ES-I3 (cell line): Measurements from ENCODE around the gene UNC13D.
"Not testable (repeated sequence)": the region's sequence is repeated elsewhere in the genome, so short reads cannot be mapped to it uniquely, and the experiment has no call there.

Experiments used
- H3K36me3 ChIP-seq: 2 replicates; pipeline ENCODE4 v1.6.1; 2013; ENCODE audit warnings: mild to moderate bottlenecking, low read length, control low read depth, moderate library complexity; ENCODE audit not compliant: insufficient read depth
- H3K4me1 ChIP-seq: 2 replicates; pipeline ENCODE4 v1.6.1; 2013; ENCODE audit warnings: mild to moderate bottlenecking, control low read depth, low read length; ENCODE audit not compliant: insufficient read depth
- H3K9ac ChIP-seq: 2 replicates; pipeline ENCODE4 v1.6.1; 2013; ENCODE audit warnings: low read depth, mild to moderate bottlenecking, low read length, moderate library complexity
- H3K9me3 ChIP-seq: 2 replicates; pipeline ENCODE4 v1.6.1; 2013; ENCODE audit warnings: mild to moderate bottlenecking, low read length, moderate library complexity; ENCODE audit not compliant: control insufficient read depth, insufficient read depth

UNC13D gene

DNA sequence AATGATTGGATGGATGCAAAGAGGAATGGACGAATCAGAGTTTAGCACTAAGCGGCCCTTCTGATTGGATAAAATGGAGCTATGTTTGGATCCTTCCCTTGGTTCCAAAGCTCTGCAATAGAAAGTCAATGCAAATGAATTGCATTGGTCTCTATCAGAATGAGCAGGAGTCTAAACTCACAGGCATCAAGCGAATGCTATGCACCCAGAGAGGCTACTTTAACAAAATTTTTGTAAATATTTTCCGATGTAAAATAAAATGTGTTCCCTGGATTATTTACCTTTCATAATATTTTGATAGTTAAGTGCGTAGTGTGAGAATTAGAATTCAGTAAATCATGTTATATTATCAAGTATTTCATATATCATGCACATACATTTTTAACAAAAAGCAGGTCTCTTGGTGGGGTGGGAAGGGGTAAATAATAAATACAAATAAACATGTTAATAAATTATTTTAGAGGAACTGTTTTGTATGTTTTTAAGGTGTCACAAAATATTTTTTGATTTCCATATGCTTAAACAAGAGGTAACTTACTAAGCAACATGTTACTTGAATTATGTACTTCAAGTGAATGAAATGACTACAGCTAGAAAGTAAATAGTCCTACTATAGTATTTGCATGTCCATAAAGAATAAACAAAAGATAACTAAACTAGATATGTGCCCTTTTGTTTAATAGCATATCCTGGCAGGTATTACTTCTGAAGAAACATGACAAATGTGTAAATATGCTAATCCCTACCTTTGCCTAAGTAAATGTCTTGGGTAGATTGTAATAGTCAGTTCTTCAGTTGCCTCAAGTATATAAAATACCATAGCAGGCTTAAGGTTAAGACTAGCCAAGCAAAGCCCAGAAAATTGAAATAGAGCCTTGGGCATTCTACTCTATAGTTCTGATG lies 64.0 kb downstream of the UNC13D start:
- Histone ChIP-seq H3K9ac (no peak overlapping the region), H3K36me3 (peaks cover 8% of the 10 kb centered on the region), H3K4me1 (peaks cover 15% of the 10 kb centered on the region), H3K9me3 (no peaks in the 10 kb centered on the region)

DNA sequence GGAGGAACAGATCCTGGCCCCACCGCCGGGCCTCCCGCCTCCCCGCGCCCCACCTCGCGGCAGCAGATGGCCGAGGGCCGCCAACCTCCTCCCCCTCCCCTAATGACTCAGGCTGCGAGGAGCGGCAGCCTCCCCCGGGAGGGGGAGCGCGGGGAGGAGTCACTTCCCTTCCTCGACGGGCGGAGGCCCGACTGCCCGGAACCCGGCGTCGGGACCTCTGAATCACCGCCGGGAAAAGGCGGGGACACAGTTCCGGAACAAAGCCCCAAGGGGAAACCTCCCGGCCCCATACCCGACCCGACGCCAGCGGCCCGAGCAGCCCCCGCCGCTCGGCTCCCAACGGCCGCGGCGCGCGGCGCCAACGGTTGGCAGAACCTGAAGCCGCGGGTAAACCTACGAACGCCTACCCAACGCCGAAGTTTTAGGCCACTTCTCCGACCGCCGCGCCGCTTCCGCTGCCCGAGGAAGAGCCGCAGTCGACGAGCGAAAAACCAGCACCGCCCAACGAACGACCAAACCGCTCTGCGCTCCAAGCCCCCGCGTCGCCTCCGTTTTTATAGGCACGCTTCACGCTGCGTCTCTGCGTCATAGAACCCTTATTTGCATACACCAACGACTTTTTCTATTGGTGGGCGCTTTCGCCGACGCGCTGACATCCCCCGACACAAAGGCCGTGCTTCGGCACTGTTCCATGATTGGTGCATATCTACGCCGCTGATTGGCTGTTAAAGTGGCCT lies 64.8 kb downstream of the UNC13D start:
- peak overlapping the region; percentile 81 for H3K9ac ChIP-seq
- H3K36me3 ChIP-seq: peaks cover 8% of the 10 kb centered on the region
- H3K4me1 ChIP-seq: peaks cover 17% of the 10 kb centered on the region
- no peaks in the 10 kb centered on the region for H3K9me3 ChIP-seq

DNA sequence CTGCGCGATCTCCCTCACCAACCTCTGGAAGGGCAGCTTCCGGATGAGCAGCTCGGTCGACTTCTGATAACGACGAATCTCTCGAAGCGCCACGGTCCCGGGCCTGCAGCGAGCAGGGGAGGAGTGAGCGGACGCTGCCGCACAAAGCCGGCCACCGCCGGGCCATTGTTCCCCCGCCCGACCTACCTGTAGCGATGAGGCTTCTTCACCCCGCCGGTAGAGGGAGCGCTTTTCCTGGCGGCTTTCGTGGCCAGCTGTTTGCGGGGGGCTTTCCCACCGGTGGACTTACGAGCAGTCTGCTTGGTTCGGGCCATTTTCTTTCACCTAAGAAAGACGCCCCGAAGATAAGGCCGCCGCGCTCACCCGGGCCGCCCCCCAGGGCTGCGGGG lies 65.3 kb downstream of the UNC13D start:
- peak overlapping the region; percentile 81 for H3K9ac ChIP-seq
- H3K4me1 ChIP-seq: peaks cover 13% of the 10 kb centered on the region
- H3K9me3 ChIP-seq: no peaks in the 10 kb centered on the region
- peaks cover 8% of the 10 kb centered on the region for H3K36me3 ChIP-seq

DNA sequence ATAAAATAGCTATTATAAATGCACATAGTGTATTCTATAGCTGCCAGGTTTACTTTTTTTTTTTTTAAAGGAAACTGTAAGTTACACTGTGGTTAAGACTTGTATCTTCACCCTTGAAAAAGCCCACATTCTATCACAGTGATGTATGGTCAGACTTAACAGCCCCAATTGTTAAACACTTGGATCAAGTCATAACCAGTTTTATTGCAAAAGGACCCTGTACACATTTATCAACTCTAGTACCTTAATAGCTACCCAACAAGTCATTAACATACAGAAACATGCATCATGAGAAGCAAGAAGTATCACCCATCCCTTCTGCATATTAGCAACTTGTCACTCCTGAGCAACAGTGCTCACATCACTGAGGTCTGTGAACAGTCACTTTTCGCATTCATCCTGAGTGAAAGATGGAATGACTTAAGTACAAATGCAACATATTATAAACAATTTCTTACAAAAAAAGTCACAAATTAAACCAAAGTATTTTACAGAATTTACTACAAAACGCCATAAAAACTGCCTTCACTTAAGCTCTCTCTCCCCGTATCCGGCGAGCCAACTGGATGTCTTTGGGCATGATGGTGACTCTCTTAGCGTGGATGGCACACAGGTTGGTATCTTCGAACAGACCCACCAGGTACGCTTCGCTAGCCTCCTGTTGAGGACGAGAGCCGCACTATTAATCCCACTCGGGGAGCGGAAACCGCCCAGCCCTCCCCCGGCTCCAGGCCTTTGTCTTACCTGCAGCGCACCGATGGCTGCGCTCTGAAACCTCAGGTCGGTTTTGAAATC lies 65.9 kb downstream of the UNC13D start:
- H3K4me1 ChIP-seq, H3K9me3 ChIP-seq, H3K36me3 ChIP-seq: not testable (repeated sequence)
- H3K9ac ChIP-seq: peak overlapping the region; percentile 81

DNA sequence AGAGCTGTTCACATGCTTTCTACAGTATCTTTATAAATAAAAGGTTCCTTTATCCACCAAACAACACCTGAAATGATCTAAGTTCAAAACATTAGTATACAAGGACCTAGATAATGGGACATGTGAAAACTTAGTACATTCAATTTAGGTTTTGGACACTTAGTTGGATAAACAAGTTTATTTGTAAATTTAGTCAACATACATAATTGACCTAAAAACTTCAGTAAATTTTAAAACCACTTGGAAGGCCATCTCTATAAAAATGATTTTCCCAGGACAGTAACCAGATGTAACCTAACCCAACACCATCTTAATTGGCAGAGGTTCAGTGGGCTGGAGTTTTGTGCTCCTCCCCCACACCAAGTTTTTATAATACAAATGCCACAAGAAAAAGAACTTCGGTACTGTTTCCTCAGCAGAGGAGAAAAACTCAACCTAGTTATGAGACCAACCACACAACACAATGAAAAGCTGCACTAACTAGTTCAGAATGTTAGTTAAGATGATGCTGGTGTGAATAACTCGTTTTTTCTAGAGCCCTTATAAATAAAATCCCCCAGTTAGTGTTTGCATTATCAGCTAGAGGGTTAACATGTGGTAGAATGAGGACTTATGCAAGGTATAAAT lies 66.8 kb downstream of the UNC13D start:
- Histone ChIP-seq H3K9me3 (no peaks in the 10 kb centered on the region), H3K9ac (peak overlapping the region; percentile 15; the same call in 1 of the 2 replicates), H3K36me3 (peaks cover 8% of the 10 kb centered on the region), H3K4me1 (0 out of 2 replicates have a peak, but pooled peaks cover 4% of the 10 kb centered on the region)
